ENCODE measurements around the gene COL27A1. TPM values are rescaled to one million over a fixed set of nuclear protein-coding genes. Genes with fewer than 3 reads are reported as not detected.

Gene COL27A1
- total RNA-seq, 4 donors from 2014 or later, result 2.1 to 9.0 (median 3.8) TPM

GRCh38 chr9:114238891-114239875 is 83.8 kb downstream of the COL27A1 start:
- Histone ChIP-seq H3K4me3 (no peak overlapping the region), H3K4me1 (no peaks in the 10 kb centered on the region), H3K27ac (no peak overlapping the region), H3K27me3 (no peaks in the 10 kb centered on the region), H3K36me3 (no peaks in the 10 kb centered on the region), H3K9me3 (no peaks in the 10 kb centered on the region)
- WGBS, 2 donors (ENCODE audit: low coverage in 1 of 2), result 59 to 60% methylated on average over 1 to 14 of the region's 14 CpGs
- no peak for DNase-seq
- in situ Hi-C loops (cut with MboI; ENCODE audit: low pct_ligation_motif_present in 1 of 4, low pct_unique_long_range_greater_than_20kb in 1 of 4, low sequenced_read_pairs in 3 of 4) (no loop called here), intact Hi-C loops (cut with DNase I; ENCODE audit: low total_unique reads) (no loop called here)
- no peak for TF ChIP-seq POLR2AphosphoS5 (IDR thresholded peaks at IDR 0.05)
- no peak for TF ChIP-seq EP300 (IDR thresholded peaks at IDR 0.05; ENCODE audit: low read depth)
- no peak for TF ChIP-seq CTCF (IDR thresholded peaks at IDR 0.05)
- no peak for TF ChIP-seq POLR2A (IDR thresholded peaks at IDR 0.05)

- no peaks in the 10 kb centered on the region for H3K36me3 ChIP-seq
- intact Hi-C loops (cut with DNase I; ENCODE audit: low total_unique reads) (no loop called here), in situ Hi-C loops (cut with MboI; ENCODE audit: low pct_ligation_motif_present in 1 of 4, low pct_unique_long_range_greater_than_20kb in 1 of 4, low sequenced_read_pairs in 3 of 4) (no loop called here)
- WGBS, 2 donors (ENCODE audit: low coverage in 1 of 2), result 70% methylated on average over 2 of the region's 8 CpGs; no CpG with 5 or more reads in 1 of the 2 donors
- no peak for TF ChIP-seq POLR2AphosphoS5 (IDR thresholded peaks at IDR 0.05)
- no peak for TF ChIP-seq EP300 (IDR thresholded peaks at IDR 0.05; ENCODE audit: low read depth)
- TF ChIP-seq POLR2A (IDR thresholded peaks at IDR 0.05), result no peak
- no peak for TF ChIP-seq CTCF (IDR thresholded peaks at IDR 0.05)
- H3K4me1 ChIP-seq, result no peaks in the 10 kb centered on the region
- H3K9me3 ChIP-seq, result no peaks in the 10 kb centered on the region
- H3K4me3 ChIP-seq, result no peak overlapping the region
- DNase-seq, result no peak
- H3K27me3 ChIP-seq, result no peaks in the 10 kb centered on the region
- H3K27ac ChIP-seq, result no peak overlapping the region
Measured at GRCh38 chr9:114240216-114240615, 84.9 kb downstream of the COL27A1 start.

GRCh38 chr9:114240647-114241558 is 85.6 kb downstream of the COL27A1 start:
- 80 to 92% methylated on average over 6 to 14 of the region's 21 CpGs for whole genome bisulfite sequencing, 2 donors (ENCODE audit: low coverage in 1 of 2)
- H3K27ac ChIP-seq, result no peak overlapping the region
- no peaks in the 10 kb centered on the region for H3K9me3 ChIP-seq
- H3K4me1 ChIP-seq, result no peaks in the 10 kb centered on the region
- H3K4me3 ChIP-seq, result no peak overlapping the region
- in situ Hi-C loops (cut with MboI; ENCODE audit: low pct_ligation_motif_present in 1 of 4, low pct_unique_long_range_greater_than_20kb in 1 of 4, low sequenced_read_pairs in 3 of 4) (no loop called here), intact Hi-C loops (cut with DNase I; ENCODE audit: low total_unique reads) (no loop called here)
- H3K27me3 ChIP-seq, result no peaks in the 10 kb centered on the region
- no peak for TF ChIP-seq CTCF (IDR thresholded peaks at IDR 0.05)
- no peak for TF ChIP-seq POLR2AphosphoS5 (IDR thresholded peaks at IDR 0.05)
- TF ChIP-seq POLR2A (IDR thresholded peaks at IDR 0.05), result no peak
- TF ChIP-seq EP300 (IDR thresholded peaks at IDR 0.05; ENCODE audit: low read depth), result no peak
- DNase-seq, result no peak
- H3K36me3 ChIP-seq, result no peaks in the 10 kb centered on the region

DNA sequence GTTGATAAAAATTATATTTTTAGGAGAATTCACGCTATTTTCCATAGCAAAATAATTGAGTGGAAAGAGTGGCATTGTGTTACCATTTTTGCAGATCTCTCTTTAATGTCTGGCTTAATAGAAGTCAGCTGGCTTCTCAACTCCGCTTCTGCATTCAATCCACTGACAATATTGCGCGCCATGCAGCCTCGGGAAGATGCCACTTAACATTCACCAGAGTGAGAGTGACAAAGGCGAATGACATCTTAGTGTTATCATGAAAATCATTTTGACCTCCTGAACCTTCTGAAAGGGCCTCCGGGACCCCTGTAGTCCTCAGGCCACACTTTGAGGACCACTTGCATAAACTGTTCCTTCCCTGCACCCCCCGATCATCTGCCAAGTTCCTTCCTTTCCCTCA is 87.5 kb downstream of the COL27A1 start:
- intact Hi-C loops (cut with DNase I; ENCODE audit: low total_unique reads), result no loop called here
- Histone ChIP-seq H3K27me3 (no peaks in the 10 kb centered on the region), H3K9me3 (no peaks in the 10 kb centered on the region), H3K4me1 (no peaks in the 10 kb centered on the region), H3K4me3 (no peak overlapping the region), H3K27ac (no peak overlapping the region), H3K36me3 (no peaks in the 10 kb centered on the region)
- in situ Hi-C loops (cut with MboI; ENCODE audit: low pct_ligation_motif_present in 1 of 4, low pct_unique_long_range_greater_than_20kb in 1 of 4, low sequenced_read_pairs in 3 of 4), result no loop called here
- no peak for TF ChIP-seq POLR2AphosphoS5 (IDR thresholded peaks at IDR 0.05)
- TF ChIP-seq POLR2A (IDR thresholded peaks at IDR 0.05), result no peak
- TF ChIP-seq EP300 (IDR thresholded peaks at IDR 0.05; ENCODE audit: low read depth), result no peak
- no peak for TF ChIP-seq CTCF (IDR thresholded peaks at IDR 0.05)
- 89 to 93% methylated on average over 6 to 8 of the region's 8 CpGs for WGBS, 2 donors (ENCODE audit: low coverage in 1 of 2)
- DNase-seq, result no peak

Measured in transverse colon (tissue), 4 donors.